GM19463 (cell line): ENCODE measurements around the gene STX18.
"Not testable (repeated sequence)": the region's sequence is repeated elsewhere in the genome, so short reads cannot be mapped to it uniquely, and the experiment has no call there.

Experiments
- ATAC-seq: cut with Tn5 transposase; IDR thresholded peaks from one replicate; pipeline ENCODE4 v1.9.1; 2021; ENCODE audit warnings: mild to moderate bottlenecking, moderate library complexity; ENCODE audit not compliant: unreplicated experiment

STX18 gene

DNA sequence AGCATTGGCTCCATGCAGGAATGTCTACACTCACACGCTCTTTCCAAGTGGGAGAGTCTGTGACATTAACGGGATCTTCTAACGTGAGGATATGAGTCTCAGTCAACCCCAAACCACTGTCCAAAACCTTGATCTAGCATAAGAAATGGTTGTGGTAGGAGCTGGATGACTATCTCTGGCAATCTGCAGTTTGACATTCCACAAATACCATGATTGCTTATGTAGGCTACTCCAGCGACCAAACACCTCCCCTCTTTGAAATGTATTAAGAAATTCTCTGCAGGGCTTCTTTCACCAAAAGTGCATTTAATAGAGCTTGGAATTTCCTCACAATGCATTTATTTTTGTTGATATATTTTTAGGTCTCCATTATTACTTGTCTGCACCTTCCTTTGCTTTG is 14.1 kb upstream of the STX18 start:
- no peak for ATAC-seq

DNA sequence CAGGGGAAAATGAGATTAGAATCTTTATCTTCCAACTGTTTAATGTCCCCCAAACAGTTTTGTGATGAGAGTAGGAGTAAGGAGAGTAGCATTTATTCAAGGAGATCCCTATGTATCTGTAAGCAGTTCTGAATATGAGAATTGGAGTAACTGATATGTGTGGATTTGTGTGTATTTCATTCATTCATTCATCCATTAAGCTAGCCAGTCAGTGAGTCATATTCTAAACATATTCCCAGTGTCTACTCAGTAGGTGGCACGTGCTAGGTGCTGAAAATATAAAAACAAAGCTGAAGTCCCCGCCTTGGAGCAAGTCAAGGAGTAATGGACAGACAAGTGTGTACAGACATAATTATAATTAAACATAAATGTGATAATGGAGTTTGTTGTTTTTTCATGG is 12.4 kb upstream of the STX18 start:
- ATAC-seq = no peak

- ATAC-seq = not testable (repeated sequence)
Observed at GRCh38 chr4:4552042-4552441, 10.2 kb upstream of the STX18 start.

- ATAC-seq = not testable (repeated sequence)
Observed at GRCh38 chr4:4550161-4550560, 8.3 kb upstream of the STX18 start.

DNA sequence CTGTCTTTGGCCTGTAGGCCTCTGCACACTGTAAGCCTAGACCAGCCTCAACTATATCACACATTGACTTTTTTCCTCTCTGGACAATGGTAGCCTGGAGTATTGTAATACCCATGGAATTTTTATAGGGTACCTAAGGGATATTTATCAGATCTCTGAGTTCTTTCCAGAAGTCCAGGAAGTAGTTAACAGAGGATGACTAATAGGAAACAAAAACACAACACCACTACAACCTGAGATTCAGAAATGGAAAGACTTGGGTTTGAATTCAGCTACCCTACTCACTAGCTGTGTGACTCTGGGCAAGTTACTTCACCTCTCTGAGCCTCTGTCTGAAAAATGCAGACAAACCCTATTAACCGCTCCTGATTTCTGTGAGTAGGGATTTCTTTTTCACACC is 7.7 kb upstream of the STX18 start:
- ATAC-seq = no peak

GRCh38 chr4:4542774-4543485 is 1.1 kb upstream of the STX18 start:
- no peak for ATAC-seq

DNA sequence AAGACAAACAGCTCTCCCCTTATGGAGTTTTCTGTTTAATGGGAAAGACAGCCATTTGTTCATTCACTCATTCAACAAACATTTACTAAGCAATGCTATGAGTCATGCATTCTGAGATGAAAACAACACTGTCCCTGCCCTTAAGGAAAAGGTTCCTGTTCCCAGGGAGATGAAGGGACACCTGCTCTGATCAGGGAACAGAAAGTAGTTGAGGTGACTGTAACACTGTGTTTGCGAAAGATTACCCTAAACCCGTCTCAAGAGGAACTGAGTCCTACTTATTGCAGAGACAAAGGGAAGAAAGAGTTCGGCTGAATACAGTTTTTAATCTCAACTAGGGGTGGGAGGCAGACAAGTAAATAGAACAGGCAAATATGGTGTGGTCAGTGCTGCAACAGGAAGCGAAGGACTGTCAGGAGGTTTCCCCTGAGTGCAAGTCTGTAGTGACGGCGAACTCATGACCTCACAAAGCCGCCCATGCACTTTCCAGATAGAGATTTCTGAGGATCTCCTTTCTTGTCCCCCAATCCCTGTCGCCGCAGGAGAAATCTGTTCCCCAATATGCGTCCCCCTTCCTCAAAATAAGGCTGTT is 712 bp downstream of the STX18 start:
- no peak for ATAC-seq

- ATAC-seq = no peak
Observed at GRCh38 chr4:4539481-4539880, 2.4 kb downstream of the STX18 start.

DNA sequence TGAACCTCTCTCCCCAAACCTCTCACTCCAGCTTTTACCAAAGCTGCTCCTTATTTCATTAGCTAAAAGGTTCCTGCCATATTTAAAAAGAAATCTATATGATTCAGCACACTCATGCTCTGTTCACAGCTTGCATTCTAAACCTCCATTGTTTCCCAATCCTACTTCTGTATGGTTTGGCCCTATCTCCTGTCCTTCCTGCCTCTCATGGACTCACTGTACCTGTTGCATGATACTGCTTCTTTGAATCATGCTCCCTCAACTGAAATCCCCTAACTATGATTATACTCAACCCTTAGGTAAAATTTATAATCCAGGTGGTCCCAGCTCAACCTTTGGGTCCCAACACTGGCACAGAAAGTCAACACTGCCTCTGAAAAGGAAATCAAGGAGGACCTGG is 6.3 kb downstream of the STX18 start:
- no peak for ATAC-seq

- no peak for ATAC-seq
Observed at GRCh38 chr4:4534515-4535145, 7.2 kb downstream of the STX18 start.

DNA sequence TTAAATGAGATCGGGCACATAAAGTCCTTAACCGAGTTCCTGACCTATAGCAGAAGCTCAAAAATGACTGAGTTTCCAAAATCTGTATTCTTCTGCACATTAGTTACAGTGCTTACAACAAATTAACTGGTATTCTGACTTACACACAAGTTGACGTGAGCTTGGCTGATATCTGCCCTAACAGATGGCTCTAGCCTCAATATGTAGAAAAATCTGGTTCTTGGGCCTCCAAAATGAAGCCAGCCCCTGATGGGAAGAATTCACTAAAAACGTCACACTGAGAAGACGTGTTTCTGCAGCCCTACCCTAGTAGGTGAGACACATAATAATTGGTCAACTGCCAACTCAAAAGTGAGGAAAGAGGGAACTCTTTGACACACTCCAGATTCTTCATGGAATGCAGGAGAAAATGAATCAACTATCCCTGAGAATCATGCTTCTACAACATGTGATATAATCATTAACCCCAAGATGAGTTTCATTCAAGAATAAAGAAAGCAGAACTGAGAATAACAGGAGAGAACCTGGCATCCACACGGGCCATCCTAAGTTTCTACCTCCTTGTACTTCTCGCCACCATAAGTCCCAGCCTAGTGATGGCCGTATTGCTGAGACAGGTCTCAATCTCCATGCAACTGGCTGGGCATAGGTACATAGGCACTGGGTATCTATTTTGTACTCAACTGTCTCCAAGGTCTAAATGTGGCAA is 8.2 kb downstream of the STX18 start:
- ATAC-seq = no peak

GRCh38 chr4:4532371-4533154 is 9.3 kb downstream of the STX18 start:
- ATAC-seq = no peak

DNA sequence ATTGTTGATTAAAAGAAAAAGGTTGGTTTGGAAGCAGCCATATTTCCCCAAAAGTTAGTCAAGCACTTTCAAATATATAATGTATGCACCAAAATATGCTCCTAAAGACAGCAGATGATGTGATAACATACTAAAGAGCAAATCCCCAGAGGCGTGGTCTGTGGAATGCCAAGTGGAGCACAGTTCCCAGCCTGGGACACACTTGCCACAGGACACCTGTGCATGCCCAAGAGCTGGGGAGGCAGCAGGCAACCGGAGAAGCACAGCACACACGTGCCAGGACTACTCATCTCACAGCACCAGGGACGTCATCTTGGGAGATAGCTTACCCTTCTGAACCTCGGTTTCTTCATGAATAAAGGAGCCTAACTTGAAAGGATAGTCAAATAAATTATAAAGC is 12.5 kb downstream of the STX18 start:
- no peak for ATAC-seq

DNA sequence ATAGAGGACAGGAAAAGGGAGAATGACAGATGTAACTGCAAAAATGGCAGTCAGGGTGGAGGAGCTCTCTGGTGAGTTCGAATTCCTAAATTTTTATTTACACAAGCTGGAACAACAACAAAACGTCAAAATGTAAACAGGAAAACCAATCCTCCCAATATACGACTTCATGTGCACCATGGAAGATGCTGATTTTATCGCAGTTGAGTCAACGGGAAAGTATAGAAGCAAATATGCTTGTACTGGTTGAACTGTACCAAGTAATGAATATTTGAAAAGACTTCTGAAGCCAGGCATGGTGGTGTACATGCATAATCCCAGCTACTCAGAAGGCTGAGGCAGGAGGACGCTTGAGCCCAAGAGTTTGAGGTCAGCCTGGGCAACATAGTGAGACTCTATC is 15.4 kb downstream of the STX18 start:
- no peak for ATAC-seq

GRCh38 chr4:4524364-4524763 is 17.5 kb downstream of the STX18 start:
- ATAC-seq = peak; percentile 99

DNA sequence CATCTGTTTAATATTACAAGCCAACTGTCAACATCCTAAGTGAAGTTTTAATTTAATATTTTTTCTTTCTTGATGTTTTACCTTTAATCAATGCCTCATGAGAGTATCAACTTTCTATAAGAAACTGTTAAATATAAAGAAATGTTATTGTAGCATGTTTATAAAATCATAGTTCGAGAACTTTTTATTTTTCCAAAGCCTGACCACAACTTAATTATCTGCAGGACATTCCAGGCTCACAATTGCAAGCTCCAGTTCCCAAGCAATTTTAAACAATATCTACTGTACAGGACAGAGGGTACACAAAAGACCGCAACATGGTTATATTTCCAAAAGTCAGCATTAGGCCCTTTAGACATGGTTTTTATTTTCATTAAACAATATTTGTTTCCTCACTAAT is 20.1 kb downstream of the STX18 start:
- no peak for ATAC-seq

DNA sequence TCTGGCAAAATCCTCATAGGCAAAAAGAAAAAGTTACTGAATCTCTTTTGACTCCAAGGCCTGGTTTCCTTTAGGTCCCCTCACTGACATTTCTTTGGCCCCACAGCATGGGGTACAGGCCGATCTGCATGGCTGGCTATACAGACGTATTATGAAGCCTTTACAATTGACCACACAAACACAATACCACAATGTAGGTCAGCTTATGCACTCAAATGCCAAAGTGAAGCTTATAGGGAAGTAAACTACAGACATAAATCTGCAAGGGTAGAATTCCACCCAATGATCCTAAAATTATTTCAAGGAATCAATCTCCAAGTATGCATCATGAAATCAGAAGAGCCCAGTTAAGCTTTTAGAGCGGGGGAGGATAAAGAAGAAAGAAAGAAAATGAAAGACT is 20.7 kb downstream of the STX18 start:
- ATAC-seq = no peak

GRCh38 chr4:4519297-4519894 is 22.5 kb downstream of the STX18 start:
- no peak for ATAC-seq

DNA sequence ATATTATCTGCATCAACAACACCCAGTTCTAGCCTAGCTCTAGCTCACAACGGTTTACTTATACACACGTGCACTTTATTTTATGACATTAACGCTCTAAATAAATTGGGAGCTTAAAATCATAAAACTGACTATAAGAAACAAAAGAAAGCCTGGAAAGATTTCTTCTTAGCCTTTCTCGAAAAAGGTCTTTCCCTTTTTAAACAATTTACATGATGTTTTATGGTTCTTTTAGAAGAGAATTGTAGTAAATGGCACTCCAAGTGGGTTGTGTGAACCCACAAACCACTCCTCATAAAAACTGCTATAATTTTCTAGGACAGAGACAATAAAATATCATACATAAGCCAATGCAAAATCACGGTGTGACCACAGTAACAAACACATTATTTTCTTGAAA is 23.1 kb downstream of the STX18 start:
- ATAC-seq = no peak

DNA sequence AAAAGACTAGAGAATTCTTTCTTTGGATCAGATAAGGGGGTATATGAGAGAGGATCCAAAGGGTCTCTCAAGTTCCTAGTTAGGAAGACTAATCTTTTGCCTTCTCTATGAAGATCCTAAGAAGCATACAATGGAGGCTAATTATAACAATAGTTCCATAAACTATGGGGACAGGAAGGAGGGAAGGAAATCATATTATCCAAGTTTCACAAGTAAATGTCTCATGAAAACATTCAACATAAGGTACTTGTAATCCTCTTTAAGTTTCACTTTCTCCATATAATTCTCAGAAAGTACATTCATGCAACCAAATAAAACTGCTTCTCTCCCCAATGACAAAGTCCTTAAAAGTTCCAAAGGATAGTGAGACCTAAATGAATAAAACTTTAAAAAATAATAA is 27.1 kb downstream of the STX18 start:
- ATAC-seq = no peak

DNA sequence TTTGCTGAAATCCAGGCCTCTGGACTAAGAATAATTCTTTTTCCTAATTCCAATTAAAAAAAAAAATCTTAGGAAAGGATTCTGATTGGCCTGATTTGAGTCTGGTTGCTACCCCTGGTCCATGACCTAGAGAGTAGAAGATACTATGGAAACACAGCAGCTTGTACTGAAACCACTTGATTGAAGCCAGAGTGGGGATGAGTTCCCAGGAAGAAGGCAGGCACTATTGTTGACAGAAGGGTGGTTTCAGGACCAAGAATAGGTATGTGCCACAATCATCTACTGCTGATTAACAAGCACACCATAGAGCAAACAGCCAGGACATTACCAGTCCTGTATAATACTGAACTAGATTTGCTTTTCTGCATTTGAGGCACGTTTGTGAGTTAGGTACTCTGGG is 29.6 kb downstream of the STX18 start:
- ATAC-seq = no peak
